ENCODE data around the gene C3orf20. TPM values are rescaled to one million over a fixed set of nuclear protein-coding genes. Genes with fewer than 3 reads are reported as not detected.

C3orf20 gene
- total RNA-seq, 2 donors from 2014 or later = 0.16 to 0.45 TPM

- no peak overlapping the region for H3K4me3 Mint-ChIP-seq
- no peaks in the 10 kb centered on the region for H3K36me3 Mint-ChIP-seq (ENCODE audit: low read depth)
- peaks cover 11% of the 10 kb centered on the region for H3K27me3 Mint-ChIP-seq
- H3K4me1 Mint-ChIP-seq = no peaks in the 10 kb centered on the region
- no peak overlapping the region for H3K27ac Mint-ChIP-seq
- no peaks in the 10 kb centered on the region for H3K9me3 Mint-ChIP-seq
- ATAC-seq (replicated peaks) = no peak
Measured at GRCh38 chr3:14765576-14766427, 90.9 kb downstream of the C3orf20 start.

- H3K9me3 Mint-ChIP-seq = no peaks in the 10 kb centered on the region
- no peak overlapping the region for H3K27ac Mint-ChIP-seq
- no peaks in the 10 kb centered on the region for H3K4me1 Mint-ChIP-seq
- H3K36me3 Mint-ChIP-seq (ENCODE audit: low read depth) = no peaks in the 10 kb centered on the region
- peaks cover 8% of the 10 kb centered on the region for H3K27me3 Mint-ChIP-seq
- H3K4me3 Mint-ChIP-seq = no peak overlapping the region
- no peak for ATAC-seq (replicated peaks)
Measured at GRCh38 chr3:14766428-14767244, 91.7 kb downstream of the C3orf20 start.

- H3K9me3 Mint-ChIP-seq = no peaks in the 10 kb centered on the region
- H3K4me1 Mint-ChIP-seq = no peaks in the 10 kb centered on the region
- H3K36me3 Mint-ChIP-seq (ENCODE audit: low read depth) = no peaks in the 10 kb centered on the region
- peaks cover 8% of the 10 kb centered on the region for H3K27me3 Mint-ChIP-seq
- ATAC-seq (replicated peaks) = no peak
- H3K27ac Mint-ChIP-seq = no peak overlapping the region
- no peak overlapping the region for H3K4me3 Mint-ChIP-seq
Measured at GRCh38 chr3:14767245-14768051, 92.5 kb downstream of the C3orf20 start.

- no peak for ATAC-seq (replicated peaks)
- no peak overlapping the region for H3K27ac Mint-ChIP-seq
Measured at GRCh38 chr3:14768182-14768790, 93.3 kb downstream of the C3orf20 start.

GRCh38 chr3:14768881-14769280 is 93.9 kb downstream of the C3orf20 start:
- Mint-ChIP-seq H3K27me3 (peaks cover 2% of the 10 kb centered on the region), H3K4me1 (no peaks in the 10 kb centered on the region), H3K4me3 (no peak overlapping the region), H3K27ac (no peak overlapping the region), H3K36me3 (ENCODE audit: low read depth) (no peaks in the 10 kb centered on the region), H3K9me3 (no peaks in the 10 kb centered on the region)
- ATAC-seq (replicated peaks) = no peak

More at GRCh38 chr3:14768182-14768790, 93.3 kb downstream of the C3orf20 start:
- no peaks in the 10 kb centered on the region for H3K9me3 Mint-ChIP-seq
- no peaks in the 10 kb centered on the region for H3K36me3 Mint-ChIP-seq (ENCODE audit: low read depth)
- H3K4me1 Mint-ChIP-seq = no peaks in the 10 kb centered on the region
- H3K4me3 Mint-ChIP-seq = no peak overlapping the region
- peaks cover 4% of the 10 kb centered on the region for H3K27me3 Mint-ChIP-seq

GRCh38 chr3:14769544-14770325 is 94.8 kb downstream of the C3orf20 start:
- H3K27me3 Mint-ChIP-seq = no peaks in the 10 kb centered on the region
- H3K4me1 Mint-ChIP-seq = no peaks in the 10 kb centered on the region
- H3K36me3 Mint-ChIP-seq (ENCODE audit: low read depth) = no peaks in the 10 kb centered on the region
- ATAC-seq (replicated peaks) = no peak
- no peak overlapping the region for H3K4me3 Mint-ChIP-seq
- no peak overlapping the region for H3K27ac Mint-ChIP-seq
- no peaks in the 10 kb centered on the region for H3K9me3 Mint-ChIP-seq

- Mint-ChIP-seq H3K4me3 (no peak overlapping the region), H3K36me3 (ENCODE audit: low read depth) (no peaks in the 10 kb centered on the region), H3K27me3 (no peaks in the 10 kb centered on the region), H3K4me1 (no peaks in the 10 kb centered on the region), H3K27ac (no peak overlapping the region), H3K9me3 (no peaks in the 10 kb centered on the region)
- no peak for ATAC-seq (replicated peaks)
Measured at GRCh38 chr3:14770591-14770990, 95.7 kb downstream of the C3orf20 start.

GRCh38 chr3:14771593-14772497 is 96.9 kb downstream of the C3orf20 start:
- H3K4me1 Mint-ChIP-seq = no peaks in the 10 kb centered on the region
- peaks cover 5% of the 10 kb centered on the region for H3K27me3 Mint-ChIP-seq
- no peak overlapping the region for H3K27ac Mint-ChIP-seq
- no peaks in the 10 kb centered on the region for H3K9me3 Mint-ChIP-seq
- no peak overlapping the region for H3K4me3 Mint-ChIP-seq
- no peak for ATAC-seq (replicated peaks)
- no peaks in the 10 kb centered on the region for H3K36me3 Mint-ChIP-seq (ENCODE audit: low read depth)

- Mint-ChIP-seq H3K4me3 (no peak overlapping the region), H3K27ac (no peak overlapping the region), H3K27me3 (peaks cover 5% of the 10 kb centered on the region), H3K36me3 (ENCODE audit: low read depth) (no peaks in the 10 kb centered on the region), H3K9me3 (no peaks in the 10 kb centered on the region), H3K4me1 (no peaks in the 10 kb centered on the region)
- ATAC-seq (replicated peaks) = no peak
Measured at GRCh38 chr3:14772533-14773138, 97.7 kb downstream of the C3orf20 start.

- no peak for ATAC-seq (replicated peaks)
- H3K9me3 Mint-ChIP-seq = no peaks in the 10 kb centered on the region
- no peak overlapping the region for H3K27ac Mint-ChIP-seq
- H3K4me3 Mint-ChIP-seq = no peak overlapping the region
- H3K4me1 Mint-ChIP-seq = no peaks in the 10 kb centered on the region
- H3K27me3 Mint-ChIP-seq = peaks cover 5% of the 10 kb centered on the region
- H3K36me3 Mint-ChIP-seq (ENCODE audit: low read depth) = no peaks in the 10 kb centered on the region
Measured at GRCh38 chr3:14773281-14773680, 98.3 kb downstream of the C3orf20 start.

GRCh38 chr3:14773691-14774128 is 98.8 kb downstream of the C3orf20 start:
- H3K9me3 Mint-ChIP-seq = peaks cover 2% of the 10 kb centered on the region
- no peaks in the 10 kb centered on the region for H3K4me1 Mint-ChIP-seq
- H3K27me3 Mint-ChIP-seq = peaks cover 6% of the 10 kb centered on the region
- no peak for ATAC-seq (replicated peaks)
- H3K27ac Mint-ChIP-seq = no peak overlapping the region
- H3K36me3 Mint-ChIP-seq (ENCODE audit: low read depth) = no peaks in the 10 kb centered on the region
- no peak overlapping the region for H3K4me3 Mint-ChIP-seq

GRCh38 chr3:14774431-14774830 is 99.5 kb downstream of the C3orf20 start:
- no peak overlapping the region for H3K4me3 Mint-ChIP-seq
- no peaks in the 10 kb centered on the region for H3K4me1 Mint-ChIP-seq
- H3K27ac Mint-ChIP-seq = no peak overlapping the region
- ATAC-seq (replicated peaks) = no peak
- peaks cover 6% of the 10 kb centered on the region for H3K9me3 Mint-ChIP-seq
- H3K27me3 Mint-ChIP-seq = peaks cover 9% of the 10 kb centered on the region
- no peaks in the 10 kb centered on the region for H3K36me3 Mint-ChIP-seq (ENCODE audit: low read depth)

All from activated T-helper 17 cell treated with anti-CD3 and anti-CD28 coated beads, Interleukin-2, amount 50 U/mL, for 72 hours (primary cell).